Embryonic facial prominence (tissue), 1 donor: Measurements from ENCODE around the gene KDM4B.

Source experiments
- DNase-seq: peaks from one replicate; pipeline ENCODE4 v3.0.0-alpha.2; 2016; ENCODE audit errors: extremely low spot score

The KDM4B gene

GRCh38 chr19:5091018-5091683 is 122.2 kb downstream of the KDM4B start:
- DNase-seq: peak; percentile 89

GRCh38 chr19:5091684-5092480 is 123.0 kb downstream of the KDM4B start:
- DNase-seq: no peak

GRCh38 chr19:5092481-5092843 is 123.5 kb downstream of the KDM4B start:
- no peak for DNase-seq

GRCh38 chr19:5093297-5093928 is 124.5 kb downstream of the KDM4B start:
- no peak for DNase-seq

GRCh38 chr19:5093948-5094718 is 125.2 kb downstream of the KDM4B start:
- DNase-seq: no peak

- no peak for DNase-seq
Measured at GRCh38 chr19:5094768-5095567, 126.1 kb downstream of the KDM4B start.

- no peak for DNase-seq
Measured at GRCh38 chr19:5095568-5095850, 126.6 kb downstream of the KDM4B start.

GRCh38 chr19:5096536-5096935 is 127.6 kb downstream of the KDM4B start:
- no peak for DNase-seq

DNA sequence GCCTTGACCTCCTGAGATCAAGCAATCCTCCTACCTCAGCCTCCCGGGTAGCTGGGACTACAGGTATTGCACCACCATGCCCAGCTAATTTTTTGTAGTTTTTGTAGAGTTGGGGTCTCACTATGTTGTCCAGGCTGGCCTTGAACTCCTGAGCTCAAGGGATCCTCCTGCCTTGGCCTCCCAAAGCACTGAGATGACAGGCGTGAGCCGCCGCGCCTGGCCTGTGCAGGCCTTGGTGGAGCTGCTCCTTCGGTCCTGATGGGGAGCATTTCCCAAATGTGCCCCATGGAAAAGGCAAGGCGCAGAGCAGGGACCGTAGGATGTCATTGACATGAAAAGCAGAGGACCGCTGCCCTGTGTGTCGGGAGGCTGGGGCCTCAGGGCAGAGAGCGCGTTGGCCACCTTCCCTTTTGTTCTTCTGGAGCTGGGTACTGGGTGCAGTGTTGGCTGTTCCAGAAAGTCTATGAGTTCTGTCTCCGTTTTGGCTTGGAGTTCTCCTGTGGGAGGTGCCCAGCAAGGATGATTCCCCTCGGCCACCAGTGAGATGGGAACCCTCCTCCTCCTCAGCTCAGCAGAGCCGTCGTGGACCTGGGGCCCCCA is 128.5 kb downstream of the KDM4B start:
- no peak for DNase-seq

DNA sequence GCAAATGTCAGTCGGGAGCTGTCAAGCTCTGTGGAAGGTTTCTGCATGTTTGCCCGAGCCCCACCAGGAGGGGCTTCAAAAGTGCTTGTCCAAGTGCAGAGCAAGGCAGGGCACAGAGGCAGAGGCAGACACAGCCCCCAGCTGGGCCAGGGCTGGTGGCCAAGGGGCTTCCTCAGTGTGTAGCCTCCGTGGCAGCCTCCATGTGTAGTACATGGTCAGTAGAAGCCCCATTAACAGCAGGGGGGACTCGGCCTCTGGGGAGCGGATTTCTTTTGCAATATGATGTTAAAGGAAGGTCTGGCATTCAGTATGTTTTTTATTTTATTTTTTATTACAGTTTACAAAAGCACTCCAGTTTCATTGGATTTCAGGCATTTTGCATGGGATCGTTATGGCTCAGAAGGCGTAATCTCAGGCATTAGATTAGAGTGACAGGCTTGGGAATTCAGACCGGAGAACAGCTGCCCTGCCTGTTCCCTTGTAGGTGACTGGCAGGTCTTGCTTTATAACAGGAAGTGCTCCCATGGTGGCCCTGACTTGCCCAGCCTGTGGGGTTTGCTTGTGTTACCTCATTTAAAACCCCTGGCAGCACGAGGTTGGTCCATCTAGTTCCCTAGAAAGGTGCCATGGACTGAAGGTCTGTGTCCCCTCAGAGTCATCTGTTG is 129.2 kb downstream of the KDM4B start:
- no peak for DNase-seq

DNA sequence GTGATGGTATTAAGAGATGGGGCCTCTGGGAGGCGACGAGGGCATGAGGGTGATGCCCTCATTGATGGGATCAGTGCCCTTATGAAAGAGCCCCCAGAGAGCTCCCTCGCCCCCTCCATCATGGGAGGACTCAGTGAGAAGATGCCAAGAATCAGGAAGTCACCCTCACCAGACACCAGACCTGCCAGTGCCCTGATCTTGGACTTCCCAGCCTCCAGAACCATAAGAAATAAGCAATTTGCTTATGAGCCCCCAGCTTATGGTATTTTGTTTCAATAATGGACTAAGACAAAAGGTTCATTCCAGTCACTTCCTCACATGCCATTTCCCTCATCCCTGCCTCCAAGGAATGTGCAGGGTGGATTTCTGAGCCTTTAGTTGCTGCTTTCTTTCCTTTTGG is 129.7 kb downstream of the KDM4B start:
- DNase-seq: no peak

- DNase-seq: no peak
Measured at GRCh38 chr19:5099701-5100221, 130.8 kb downstream of the KDM4B start.

GRCh38 chr19:5101871-5102270 is 133.0 kb downstream of the KDM4B start:
- DNase-seq: no peak

- no peak for DNase-seq
Measured at GRCh38 chr19:5102520-5102919, 133.6 kb downstream of the KDM4B start.

GRCh38 chr19:5103061-5103701 is 134.3 kb downstream of the KDM4B start:
- peak; percentile 43 for DNase-seq

GRCh38 chr19:5103812-5104410 is 135.0 kb downstream of the KDM4B start:
- DNase-seq: no peak

DNA sequence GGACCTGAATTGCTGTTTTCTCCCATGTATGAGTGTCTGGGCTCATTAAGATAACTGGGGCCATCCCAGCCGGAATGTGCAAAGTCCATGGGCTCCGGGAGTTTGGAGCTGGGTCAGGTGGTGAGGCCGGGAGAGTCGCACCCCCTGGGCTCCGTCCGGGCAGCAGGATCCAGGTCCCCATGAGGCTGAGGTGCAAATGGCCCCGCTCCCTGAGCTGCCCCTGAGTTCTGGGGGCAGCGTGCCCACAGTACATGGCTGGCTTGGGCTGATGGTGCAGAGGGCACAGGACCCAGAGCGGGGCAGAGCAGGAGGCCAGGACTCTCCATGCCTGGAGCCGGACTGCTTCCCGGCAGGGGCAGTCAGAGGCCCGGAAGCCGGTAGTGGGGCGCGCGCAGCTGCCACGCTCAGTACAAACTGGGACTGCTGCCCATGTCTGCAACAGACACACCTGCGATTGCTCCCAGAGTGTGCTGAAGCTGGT is 136.0 kb downstream of the KDM4B start:
- no peak for DNase-seq

- DNase-seq: no peak
Measured at GRCh38 chr19:5106191-5106726, 137.3 kb downstream of the KDM4B start.

- no peak for DNase-seq
Measured at GRCh38 chr19:5106971-5107370, 138.1 kb downstream of the KDM4B start.
